ENCODE data around the gene PLCB1.

The PLCB1 gene

DNA sequence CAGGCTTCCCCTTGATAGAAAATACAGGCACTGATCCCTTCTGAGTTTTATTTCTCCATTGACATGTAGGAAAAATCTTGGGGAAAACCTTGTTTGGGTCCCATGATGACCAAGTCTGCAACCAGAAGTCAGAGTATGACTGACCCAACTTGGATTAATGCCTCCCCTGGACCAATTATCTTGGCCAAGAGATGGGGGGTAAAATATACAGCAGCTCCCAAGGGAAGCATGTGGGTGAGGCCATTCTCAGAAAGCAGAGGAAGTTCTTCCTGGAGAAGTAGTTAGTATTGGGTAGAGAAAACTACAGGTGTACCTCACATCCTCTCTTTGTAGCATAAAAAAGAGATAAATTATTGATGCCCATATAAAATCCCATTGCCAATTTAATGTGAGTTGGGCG is 651.7 kb downstream of the PLCB1 start:
- H3K27ac ChIP-seq (ENCODE audit: insufficient read depth in 1 of 2, low read depth in 1 of 2, low read length in 2 of 2, poor library complexity in 1 of 2, severe bottlenecking in 2 of 2), result no peak overlapping the region
- no CpG with 5 or more reads among the region's 1 CpG for WGBS (ENCODE audit: insufficient coverage)
- H3K36me3 ChIP-seq (ENCODE audit: control insufficient read depth in 4 of 4, insufficient read depth in 4 of 4, low read length in 3 of 4), result peaks cover 0 to 8% (median 3%) of the 10 kb centered on the region in 4 experiments
- DNase-seq, result no peak
- no peaks in the 10 kb centered on the region for H3K27me3 ChIP-seq (replicated peaks in 2 of 5; ENCODE audit: control insufficient read depth in 4 of 5, insufficient read depth in 5 of 5, low read length in 4 of 5)
- no peak overlapping the region for H3K4me3 ChIP-seq (ENCODE audit: control insufficient read depth in 1 of 7, extremely low read depth in 1 of 7, insufficient read depth in 4 of 7, low read depth in 2 of 7, low read length in 6 of 7)
- CTCF ChIA-PET, result no interaction called here
- POLR2A ChIA-PET, result interaction anchor here (0.7 kb wide), 1 partner anchor 691 kb away, joined by 3 read pairs; no protein-coding TSS in a partner anchor
- H3K4me1 ChIP-seq (ENCODE audit: control extremely low read depth in 1 of 4, control insufficient read depth in 4 of 4, insufficient read depth in 4 of 4, low read length in 3 of 4), result peaks cover 0 to 2% (median 0%) of the 10 kb centered on the region in 4 experiments
- H3K9me3 ChIP-seq (ENCODE audit: control extremely low read depth in 1 of 5, control insufficient read depth in 4 of 5, insufficient read depth in 2 of 5, low read depth in 1 of 5, low read length in 4 of 5), result peaks cover 0 to 2% (median 0%) of the 10 kb centered on the region in 5 experiments

DNA sequence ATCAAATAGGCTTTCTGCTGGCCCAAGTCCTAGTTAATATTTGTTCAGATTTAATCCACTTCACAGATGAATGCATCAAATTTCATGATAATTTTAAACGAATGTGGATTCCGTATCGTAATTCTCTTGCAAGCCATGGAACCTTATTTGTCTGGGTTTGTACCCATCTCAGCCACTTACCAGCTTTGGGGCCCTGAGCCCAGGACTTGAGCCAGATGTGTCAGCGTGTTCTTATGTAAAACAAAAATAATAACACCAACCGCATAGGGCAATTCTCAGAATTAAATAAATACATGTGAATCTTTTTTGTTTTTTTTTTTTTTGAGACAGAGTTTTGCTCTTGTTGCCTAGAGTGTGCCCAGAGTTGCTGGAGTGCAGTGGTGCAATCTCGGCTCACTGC is 654.3 kb downstream of the PLCB1 start:
- no peaks in the 10 kb centered on the region for H3K9me3 ChIP-seq (ENCODE audit: control extremely low read depth in 1 of 5, control insufficient read depth in 4 of 5, insufficient read depth in 2 of 5, low read depth in 1 of 5, low read length in 4 of 5)
- CTCF ChIA-PET, result interaction anchor here (1.0 kb wide), 1 partner anchor 67 kb away, joined by 3 read pairs; no protein-coding TSS in a partner anchor
- no peak for DNase-seq
- POLR2A ChIA-PET, result no interaction called here
- H3K4me1 ChIP-seq (ENCODE audit: control extremely low read depth in 1 of 4, control insufficient read depth in 4 of 4, insufficient read depth in 4 of 4, low read length in 3 of 4), result no peaks in the 10 kb centered on the region
- no peak overlapping the region for H3K27ac ChIP-seq (ENCODE audit: insufficient read depth in 1 of 2, low read depth in 1 of 2, low read length in 2 of 2, poor library complexity in 1 of 2, severe bottlenecking in 2 of 2)
- H3K36me3 ChIP-seq (ENCODE audit: control insufficient read depth in 4 of 4, insufficient read depth in 4 of 4, low read length in 3 of 4), result peaks cover 3 to 15% (median 4%) of the 10 kb centered on the region in 4 experiments
- no peaks in the 10 kb centered on the region for H3K27me3 ChIP-seq (replicated peaks in 2 of 5; ENCODE audit: control insufficient read depth in 4 of 5, insufficient read depth in 5 of 5, low read length in 4 of 5)
- H3K4me3 ChIP-seq (ENCODE audit: control insufficient read depth in 1 of 7, extremely low read depth in 1 of 7, insufficient read depth in 4 of 7, low read depth in 2 of 7, low read length in 6 of 7), result no peak overlapping the region
- 100% methylated on average over 3 of the region's 6 CpGs for WGBS (ENCODE audit: insufficient coverage)

GRCh38 chr20:8787090-8787489 is 655.0 kb downstream of the PLCB1 start:
- no peaks in the 10 kb centered on the region for H3K9me3 ChIP-seq (ENCODE audit: control extremely low read depth in 1 of 5, control insufficient read depth in 4 of 5, insufficient read depth in 2 of 5, low read depth in 1 of 5, low read length in 4 of 5)
- peaks cover 3 to 20% (median 4%) of the 10 kb centered on the region in 4 experiments for H3K36me3 ChIP-seq (ENCODE audit: control insufficient read depth in 4 of 4, insufficient read depth in 4 of 4, low read length in 3 of 4)
- no peak overlapping the region for H3K27ac ChIP-seq (ENCODE audit: insufficient read depth in 1 of 2, low read depth in 1 of 2, low read length in 2 of 2, poor library complexity in 1 of 2, severe bottlenecking in 2 of 2)
- WGBS (ENCODE audit: insufficient coverage), result 100% methylated on average over 1 of the region's 3 CpGs
- no peak overlapping the region for H3K4me3 ChIP-seq (ENCODE audit: control insufficient read depth in 1 of 7, extremely low read depth in 1 of 7, insufficient read depth in 4 of 7, low read depth in 2 of 7, low read length in 6 of 7)
- ChIA-PET CTCF (interaction anchor here (1.0 kb wide), 1 partner anchor 66 kb away, joined by 3 read pairs; no protein-coding TSS in a partner anchor), POLR2A (no interaction called here)
- H3K27me3 ChIP-seq (replicated peaks in 2 of 5; ENCODE audit: control insufficient read depth in 4 of 5, insufficient read depth in 5 of 5, low read length in 4 of 5), result no peaks in the 10 kb centered on the region
- no peaks in the 10 kb centered on the region for H3K4me1 ChIP-seq (ENCODE audit: control extremely low read depth in 1 of 4, control insufficient read depth in 4 of 4, insufficient read depth in 4 of 4, low read length in 3 of 4)
- no peak for DNase-seq

GRCh38 chr20:8788275-8788674 is 656.2 kb downstream of the PLCB1 start:
- 100% methylated on average over 2 of the region's 2 CpGs for WGBS (ENCODE audit: insufficient coverage)
- POLR2A ChIA-PET, result no interaction called here
- H3K4me1 ChIP-seq (ENCODE audit: control extremely low read depth in 1 of 4, control insufficient read depth in 4 of 4, insufficient read depth in 4 of 4, low read length in 3 of 4), result no peaks in the 10 kb centered on the region
- no peaks in the 10 kb centered on the region for H3K9me3 ChIP-seq (ENCODE audit: control extremely low read depth in 1 of 5, control insufficient read depth in 4 of 5, insufficient read depth in 2 of 5, low read depth in 1 of 5, low read length in 4 of 5)
- H3K27ac ChIP-seq (ENCODE audit: insufficient read depth in 1 of 2, low read depth in 1 of 2, low read length in 2 of 2, poor library complexity in 1 of 2, severe bottlenecking in 2 of 2), result no peak overlapping the region
- CTCF ChIA-PET, result interaction anchor here (0.9 to 5.1 kb wide), 5 partner anchors 15 to 572 kb away, joined by 3 to 25 read pairs (median 4); no protein-coding TSS in a partner anchor
- peaks cover 5 to 26% (median 6%) of the 10 kb centered on the region in 4 experiments for H3K36me3 ChIP-seq (ENCODE audit: control insufficient read depth in 4 of 4, insufficient read depth in 4 of 4, low read length in 3 of 4)
- DNase-seq, result no peak
- no peak overlapping the region for H3K4me3 ChIP-seq (ENCODE audit: control insufficient read depth in 1 of 7, extremely low read depth in 1 of 7, insufficient read depth in 4 of 7, low read depth in 2 of 7, low read length in 6 of 7)
- H3K27me3 ChIP-seq (replicated peaks in 2 of 5; ENCODE audit: control insufficient read depth in 4 of 5, insufficient read depth in 5 of 5, low read length in 4 of 5), result no peaks in the 10 kb centered on the region

GRCh38 chr20:8788831-8789230 is 656.8 kb downstream of the PLCB1 start:
- Histone ChIP-seq H3K4me3 (ENCODE audit: control insufficient read depth in 1 of 7, extremely low read depth in 1 of 7, insufficient read depth in 4 of 7, low read depth in 2 of 7, low read length in 6 of 7) (no peak overlapping the region), H3K4me1 (ENCODE audit: control extremely low read depth in 1 of 4, control insufficient read depth in 4 of 4, insufficient read depth in 4 of 4, low read length in 3 of 4) (no peaks in the 10 kb centered on the region), H3K27ac (ENCODE audit: insufficient read depth in 1 of 2, low read depth in 1 of 2, low read length in 2 of 2, poor library complexity in 1 of 2, severe bottlenecking in 2 of 2) (no peak overlapping the region), H3K36me3 (ENCODE audit: control insufficient read depth in 4 of 4, insufficient read depth in 4 of 4, low read length in 3 of 4) (peaks cover 5 to 26% (median 6%) of the 10 kb centered on the region in 4 experiments), H3K27me3 (replicated peaks in 2 of 5; ENCODE audit: control insufficient read depth in 4 of 5, insufficient read depth in 5 of 5, low read length in 4 of 5) (no peaks in the 10 kb centered on the region), H3K9me3 (ENCODE audit: control extremely low read depth in 1 of 5, control insufficient read depth in 4 of 5, insufficient read depth in 2 of 5, low read depth in 1 of 5, low read length in 4 of 5) (no peaks in the 10 kb centered on the region)
- no peak for DNase-seq
- CTCF ChIA-PET, result interaction anchor here (0.7 to 5.1 kb wide), 11 partner anchors 14 to 604 kb away, joined by 3 to 25 read pairs (median 4); no protein-coding TSS in a partner anchor
- POLR2A ChIA-PET, result no interaction called here

DNA sequence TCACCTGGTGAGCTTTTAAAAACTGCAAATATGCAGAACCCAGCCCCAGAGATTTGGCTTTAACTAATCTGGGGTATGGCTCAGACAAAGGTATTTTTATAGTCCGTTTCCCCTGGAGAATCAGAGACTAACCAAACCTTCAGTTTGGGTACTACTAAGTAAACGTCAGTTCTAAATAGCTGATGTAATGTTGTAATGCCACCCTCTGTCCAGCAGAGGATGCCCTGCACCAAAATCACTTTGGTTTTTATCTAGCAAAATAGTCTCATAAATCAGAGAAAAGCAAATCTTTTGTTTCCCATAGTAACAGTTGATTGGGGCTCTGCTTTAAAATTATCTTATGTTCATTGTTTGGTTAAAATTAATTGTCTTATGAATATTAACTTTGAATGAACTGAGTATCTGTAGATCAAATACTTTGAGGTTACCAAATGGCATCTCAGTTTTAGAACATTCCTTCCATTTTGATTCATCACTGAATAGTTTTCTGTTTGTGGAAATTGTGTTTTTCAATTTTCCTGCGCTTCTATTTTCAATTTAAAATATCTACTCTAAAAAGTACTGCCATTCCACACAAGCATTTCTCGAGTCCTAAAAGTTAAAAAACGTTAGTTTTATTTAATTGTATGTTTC is 658.5 kb downstream of the PLCB1 start:
- CTCF ChIA-PET, result interaction anchor here (0.7 to 5.1 kb wide), 17 partner anchors 9 to 603 kb away, joined by 3 to 25 read pairs (median 4); no protein-coding TSS in a partner anchor

DNA sequence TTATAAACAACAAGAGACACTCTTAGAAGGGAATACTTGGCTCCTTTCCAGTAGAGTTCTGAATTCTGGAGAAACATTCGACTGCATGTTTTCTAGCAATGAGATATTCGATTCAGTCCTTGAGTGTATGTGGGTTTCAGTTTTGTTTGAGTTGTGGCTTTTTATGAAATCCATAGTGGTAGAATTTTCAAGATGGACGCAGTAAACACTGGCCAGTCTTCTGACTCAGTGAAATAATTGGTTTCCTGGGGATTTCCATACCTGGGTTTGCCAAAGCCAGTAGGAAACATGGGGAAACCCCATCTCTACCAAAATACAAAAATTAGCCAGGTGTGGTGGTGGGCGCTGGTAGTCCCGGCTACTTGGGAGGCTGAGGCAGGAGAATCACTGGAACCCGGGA is 663.3 kb downstream of the PLCB1 start:
- no peak for DNase-seq
- H3K27me3 ChIP-seq (replicated peaks in 2 of 5; ENCODE audit: control insufficient read depth in 4 of 5, insufficient read depth in 5 of 5, low read length in 4 of 5), result no peaks in the 10 kb centered on the region
- peaks cover 0 to 2% (median under 1%) of the 10 kb centered on the region in 4 experiments for H3K4me1 ChIP-seq (ENCODE audit: control extremely low read depth in 1 of 4, control insufficient read depth in 4 of 4, insufficient read depth in 4 of 4, low read length in 3 of 4)
- no peak overlapping the region for H3K4me3 ChIP-seq (ENCODE audit: control insufficient read depth in 1 of 7, extremely low read depth in 1 of 7, insufficient read depth in 4 of 7, low read depth in 2 of 7, low read length in 6 of 7)
- no peak overlapping the region for H3K27ac ChIP-seq (ENCODE audit: insufficient read depth in 1 of 2, low read depth in 1 of 2, low read length in 2 of 2, poor library complexity in 1 of 2, severe bottlenecking in 2 of 2)
- CTCF ChIA-PET, result interaction anchor here (1.0 kb wide), 1 partner anchor 16 kb away, joined by 3 read pairs; no protein-coding TSS in a partner anchor
- POLR2A ChIA-PET, result no interaction called here
- 89% methylated on average over 3 of the region's 6 CpGs for WGBS (ENCODE audit: insufficient coverage)
- H3K9me3 ChIP-seq (ENCODE audit: control extremely low read depth in 1 of 5, control insufficient read depth in 4 of 5, insufficient read depth in 2 of 5, low read depth in 1 of 5, low read length in 4 of 5), result peaks cover 0 to 3% (median 0%) of the 10 kb centered on the region in 5 experiments
- H3K36me3 ChIP-seq (ENCODE audit: control insufficient read depth in 4 of 4, insufficient read depth in 4 of 4, low read length in 3 of 4), result peaks cover 3 to 13% (median 3%) of the 10 kb centered on the region in 4 experiments

More for the DNA sequence above, 658.5 kb downstream of the PLCB1 start:
- 100% methylated on average over 1 of the region's 5 CpGs for WGBS (ENCODE audit: insufficient coverage)
- POLR2A ChIA-PET, result no interaction called here
- H3K27ac ChIP-seq (ENCODE audit: insufficient read depth in 1 of 2, low read depth in 1 of 2, low read length in 2 of 2, poor library complexity in 1 of 2, severe bottlenecking in 2 of 2), result no peak overlapping the region
- H3K27me3 ChIP-seq (replicated peaks in 2 of 5; ENCODE audit: control insufficient read depth in 4 of 5, insufficient read depth in 5 of 5, low read length in 4 of 5), result no peaks in the 10 kb centered on the region
- H3K4me1 ChIP-seq (ENCODE audit: control extremely low read depth in 1 of 4, control insufficient read depth in 4 of 4, insufficient read depth in 4 of 4, low read length in 3 of 4), result no peaks in the 10 kb centered on the region
- H3K9me3 ChIP-seq (ENCODE audit: control extremely low read depth in 1 of 5, control insufficient read depth in 4 of 5, insufficient read depth in 2 of 5, low read depth in 1 of 5, low read length in 4 of 5), result no peaks in the 10 kb centered on the region
- peaks cover 5 to 26% (median 6%) of the 10 kb centered on the region in 4 experiments for H3K36me3 ChIP-seq (ENCODE audit: control insufficient read depth in 4 of 4, insufficient read depth in 4 of 4, low read length in 3 of 4)
- no peak overlapping the region for H3K4me3 ChIP-seq (ENCODE audit: control insufficient read depth in 1 of 7, extremely low read depth in 1 of 7, insufficient read depth in 4 of 7, low read depth in 2 of 7, low read length in 6 of 7)
- DNase-seq, result peak; percentile 44 to 70 (median 54)

Data from common myeloid progenitor, CD34-positive (primary cell).